ENCODE results near the gene ACSBG1. TPM values are rescaled to one million over a fixed set of nuclear protein-coding genes. Genes with fewer than 3 reads are reported as not detected.
"Not testable (repeated sequence)": the region's sequence is repeated elsewhere in the genome, so short reads cannot be mapped to it uniquely, and the experiment has no call there.

The ACSBG1 gene
- total RNA-seq, 1 experiment from 2014 or later, result under 0.01 TPM

- DNase-seq (ENCODE audit: low read depth), result no peak
Observed at GRCh38 chr15:78170848-78171773, 63.3 kb downstream of the ACSBG1 start.

GRCh38 chr15:78168608-78169007 lies 65.8 kb downstream of the ACSBG1 start:
- DNase-seq (ENCODE audit: low read depth), result no peak

- DNase-seq (ENCODE audit: low read depth), result no peak
Observed at GRCh38 chr15:78167227-78167888, 67.0 kb downstream of the ACSBG1 start.

GRCh38 chr15:78164010-78164409 lies 70.4 kb downstream of the ACSBG1 start:
- DNase-seq (ENCODE audit: low read depth), result no peak

- no peak for DNase-seq (ENCODE audit: low read depth)
Observed at GRCh38 chr15:78162038-78162437, 72.3 kb downstream of the ACSBG1 start.

- no peak for DNase-seq (ENCODE audit: low read depth)
Observed at GRCh38 chr15:78159395-78159794, 75.0 kb downstream of the ACSBG1 start.

GRCh38 chr15:78157203-78157602 lies 77.2 kb downstream of the ACSBG1 start:
- DNase-seq (ENCODE audit: low read depth), result no peak

GRCh38 chr15:78156653-78157052 lies 77.7 kb downstream of the ACSBG1 start:
- no peak for DNase-seq (ENCODE audit: low read depth)

GRCh38 chr15:78155355-78155939 lies 78.9 kb downstream of the ACSBG1 start:
- DNase-seq (ENCODE audit: low read depth), result no peak

- DNase-seq (ENCODE audit: low read depth), result no peak
Observed at GRCh38 chr15:78154955-78155354, 79.4 kb downstream of the ACSBG1 start.

- not testable (repeated sequence) for DNase-seq (ENCODE audit: low read depth)
Observed at GRCh38 chr15:78151075-78151474, 83.3 kb downstream of the ACSBG1 start.

GRCh38 chr15:78149805-78150751 lies 84.3 kb downstream of the ACSBG1 start:
- DNase-seq (ENCODE audit: low read depth), result no peak

GRCh38 chr15:78149068-78149804 lies 85.1 kb downstream of the ACSBG1 start, which contains the start of gene IDH3A:
Gene IDH3A, plus strand, starts transcription at chr15:78149362. Its CDS starts 42 bp downstream, at chr15:78149404.
- peak; percentile 94 for DNase-seq (ENCODE audit: low read depth)

GRCh38 chr15:78148392-78149067 lies 85.8 kb downstream of the ACSBG1 start:
- no peak for DNase-seq (ENCODE audit: low read depth)

- no peak for DNase-seq (ENCODE audit: low read depth)
Observed at GRCh38 chr15:78147566-78147965, 86.8 kb downstream of the ACSBG1 start.

GRCh38 chr15:78146425-78147154 lies 87.8 kb downstream of the ACSBG1 start:
- DNase-seq (ENCODE audit: low read depth), result no peak

- DNase-seq (ENCODE audit: low read depth), result no peak
Observed at GRCh38 chr15:78142332-78142731, 92.0 kb downstream of the ACSBG1 start.

- DNase-seq (ENCODE audit: low read depth), result no peak
Observed at GRCh38 chr15:78140292-78140691, 94.1 kb downstream of the ACSBG1 start.

GRCh38 chr15:78139578-78139977 lies 94.8 kb downstream of the ACSBG1 start:
- no peak for DNase-seq (ENCODE audit: low read depth)

Measured in LHCN-M2 (cell line).